Transverse colon (tissue), 4 donors: ENCODE data around the gene LYRM1. TPM values are rescaled to one million over a fixed set of nuclear protein-coding genes. Genes with fewer than 3 reads are reported as not detected.
A peak's percentile ranks its signal among the peaks of the same experiment; 100 is the strongest.

Source experiments
- DNase-seq: peaks from one replicate; pipeline ENCODE4 v3.0.0-alpha.2; 2019
- H3K27ac ChIP-seq, 4 donors: fragments of 200-600 bp; sonication (generic); 2 replicates each; pipeline ENCODE4 v1.5.1; 2016 to 2018; ENCODE audit warnings: inconsistent platforms in 4 of 4
- H3K27me3 ChIP-seq: fragments of 200-600 bp; sonication (generic); 2 replicates; pipeline ENCODE4 v1.5.1; 2017; ENCODE audit warnings: inconsistent platforms
- H3K36me3 ChIP-seq, 4 donors: fragments of 200-600 bp; sonication (generic); 2 replicates each; pipeline ENCODE4 v1.5.1; 2017 to 2019; ENCODE audit warnings: inconsistent platforms in 4 of 4
- H3K4me1 ChIP-seq, 4 donors: fragments of 200-600 bp; sonication (generic); 2 replicates each; pipeline ENCODE4 v1.5.1; 2017 to 2020; ENCODE audit warnings: inconsistent platforms in 4 of 4
- H3K4me3 ChIP-seq, 4 donors: fragments of 200-600 bp; sonication (generic); 1 replicate in 1 of 4; 2 replicates in 3 of 4; pipeline versions ENCODE4 v1.5.1 to v1.6.1; 2017 to 2019; ENCODE audit warnings: inconsistent platforms in 4 of 4
- H3K9me3 ChIP-seq, 2 donors: fragments of 200-600 bp; sonication (generic); 2 replicates each; pipeline ENCODE4 v1.5.1; 2017 to 2019; ENCODE audit warnings: inconsistent platforms in 2 of 2
- CTCF ChIP-seq, 5 experiments: fragments of 200-600 bp in 3 of 5; fragments of 450-650 bp in 2 of 5; sonication (generic) in 3 of 5; IDR thresholded peaks; 1 replicate in 2 of 5; 2 replicates in 3 of 5; pipeline ENCODE4 v1.5.1; 2016 to 2017; ENCODE audit warnings: antibody characterized with exemption in 5 of 5, inconsistent platforms in 3 of 5, mild to moderate bottlenecking in 2 of 5, moderate library complexity in 1 of 5
- EP300 ChIP-seq: sonication (generic); formaldehyde crosslinking; IDR thresholded peaks from one replicate; pipeline ENCODE4 v1.6.1; 2017; ENCODE audit warnings: antibody characterized with exemption, low read depth
- POLR2A ChIP-seq: fragments of 450-650 bp; IDR thresholded peaks from one replicate; pipeline ENCODE4 v1.6.1; 2016; ENCODE audit warnings: antibody characterized with exemption, mild to moderate bottlenecking, moderate library complexity
- POLR2AphosphoS5 ChIP-seq, 3 donors: sonication (generic); formaldehyde crosslinking; IDR thresholded peaks; one replicate each; pipeline ENCODE4 v1.6.1; 2016; ENCODE audit warnings: antibody characterized with exemption in 3 of 3
- WGBS, 2 donors: methylation state at CpG; one replicate each; pipeline ENCODE4 v1.1.5; 2018; ENCODE audit warnings: low coverage in 1 of 2; 5-methylcytosine and 5-hydroxymethylcytosine counted together
- in situ Hi-C, 4 donors: fragments of 200-750 bp; cut with MboI; loops; one replicate each; pipeline versions ENCODE4 v1.15.0 to v1.15.1; 2017; ENCODE audit warnings: low sequenced_read_pairs in 3 of 4, low pct_ligation_motif_present in 1 of 4, low pct_unique_long_range_greater_than_20kb in 1 of 4
- intact Hi-C: fragments of 100-400 bp; cut with DNase I; formaldehyde crosslinking; loops from one replicate; pipeline ENCODE4 v1.15.1; 2023; ENCODE audit warnings: low total_unique reads
- total RNA-seq, 4 donors: library from RNA; depleted of rRNA; stranded (reverse); fragments of >200 nt; gene quantifications; one replicate each; pipeline ENCODE4 v1.1.0, GENCODE V29; 2016

Gene LYRM1
- total RNA-seq, 4 donors from 2014 or later = 7.9 to 74.6 (median 27.5) TPM

- Histone ChIP-seq H3K4me1 (peaks cover 17 to 62% (median 39%) of the 10 kb centered on the region in 4 donors), H3K4me3 (peak overlapping the region; percentile 62 to 84 (median 76)), H3K27me3 (no peaks in the 10 kb centered on the region), H3K27ac (peak overlapping the region; percentile 93 to 97 (median 94)), H3K36me3 (no peaks in the 10 kb centered on the region), H3K9me3 (no peaks in the 10 kb centered on the region)
- intact Hi-C loops = loop anchor here (5.0 kb wide), 1 partner anchor 49 kb away; no protein-coding TSS in a partner anchor
- TF ChIP-seq EP300 (no peak), POLR2A (peak; percentile 12)
- 0 to 1% methylated on average over 2 to 14 of the region's 20 CpGs for WGBS, 2 donors
- DNase-seq = no peak
- in situ Hi-C loops = loop anchor here in 1 of 4 donors (5.0 kb wide), 1 partner anchor 49 kb away; no protein-coding TSS in a partner anchor
These were observed 481 bp downstream of the LYRM1 start for GRCh38 chr16:20901068-20901435.

GRCh38 chr16:20901436-20902112 lies 1.0 kb downstream of the LYRM1 start:
- TF ChIP-seq EP300 (no peak), POLR2A (no peak), POLR2AphosphoS5 (IDR thresholded peaks at IDR 0.05) (peak in 1 of 3 donors; percentile 10), CTCF (IDR thresholded peaks at IDR 0.05) (no peak)
- peak; percentile 55 for DNase-seq
- peak overlapping the region; percentile 93 to 97 (median 94) for H3K27ac ChIP-seq
- H3K4me3 ChIP-seq = peak overlapping the region; percentile 62 to 84 (median 76)
- in situ Hi-C loops (loop anchor here in 1 of 4 donors (5.0 kb wide), 1 partner anchor 49 kb away; no protein-coding TSS in a partner anchor), intact Hi-C loops (loop anchor here (5.0 kb wide), 1 partner anchor 49 kb away; no protein-coding TSS in a partner anchor)
- no peaks in the 10 kb centered on the region for H3K27me3 ChIP-seq
- 14 to 34% methylated on average over 13 to 27 of the region's 27 CpGs for WGBS, 2 donors
- peaks cover 18 to 68% (median 43%) of the 10 kb centered on the region in 4 donors for H3K4me1 ChIP-seq
- no peaks in the 10 kb centered on the region for H3K9me3 ChIP-seq
- no peaks in the 10 kb centered on the region for H3K36me3 ChIP-seq

- in situ Hi-C loops = loop anchor here in 1 of 4 donors (5.0 kb wide), 1 partner anchor 50 kb away; no protein-coding TSS in a partner anchor
- peaks cover 18 to 76% (median 45%) of the 10 kb centered on the region in 4 donors for H3K4me1 ChIP-seq
- no peak for TF ChIP-seq POLR2A
- no peak for TF ChIP-seq EP300
- TF ChIP-seq POLR2AphosphoS5 (IDR thresholded peaks at IDR 0.05) = no peak
- TF ChIP-seq CTCF (IDR thresholded peaks at IDR 0.05) = no peak
These were observed 1.9 kb downstream of the LYRM1 start for GRCh38 chr16:20902426-20902825.

GRCh38 chr16:20903116-20903898 lies 2.7 kb downstream of the LYRM1 start:
- in situ Hi-C loops = loop anchor here in 1 of 4 donors (5.0 kb wide), 1 partner anchor 51 kb away; no protein-coding TSS in a partner anchor
- TF ChIP-seq POLR2AphosphoS5 (IDR thresholded peaks at IDR 0.05) = no peak
- no peak for TF ChIP-seq POLR2A
- no peak for TF ChIP-seq EP300
- no peak for TF ChIP-seq CTCF (IDR thresholded peaks at IDR 0.05)
- WGBS, 2 donors = 91 to 100% methylated on average over 1 to 5 of the region's 5 CpGs
- no peaks in the 10 kb centered on the region for H3K36me3 ChIP-seq
- intact Hi-C loops = loop anchor here (5.0 kb wide), 1 partner anchor 51 kb away; no protein-coding TSS in a partner anchor
- H3K4me3 ChIP-seq = no peak overlapping the region
- no peak for DNase-seq
- H3K27ac ChIP-seq = peak overlapping the region; percentile 76 to 97 (median 94)
- H3K9me3 ChIP-seq = no peaks in the 10 kb centered on the region
- peaks cover 18 to 74% (median 42%) of the 10 kb centered on the region in 4 donors for H3K4me1 ChIP-seq
- no peaks in the 10 kb centered on the region for H3K27me3 ChIP-seq

More at GRCh38 chr16:20902426-20902825, 1.9 kb downstream of the LYRM1 start:
- Histone ChIP-seq H3K4me3 (no peak overlapping the region), H3K36me3 (no peaks in the 10 kb centered on the region), H3K27me3 (no peaks in the 10 kb centered on the region), H3K9me3 (no peaks in the 10 kb centered on the region), H3K27ac (peak overlapping the region; percentile 93 to 97 (median 94))
- no peak for DNase-seq
- intact Hi-C loops = loop anchor here (5.0 kb wide), 1 partner anchor 50 kb away; no protein-coding TSS in a partner anchor
- WGBS, 2 donors = 96 to 97% methylated on average over 6 of the region's 6 CpGs
